ENCODE measurements around the gene COPG2.

Gene COPG2, protein sequence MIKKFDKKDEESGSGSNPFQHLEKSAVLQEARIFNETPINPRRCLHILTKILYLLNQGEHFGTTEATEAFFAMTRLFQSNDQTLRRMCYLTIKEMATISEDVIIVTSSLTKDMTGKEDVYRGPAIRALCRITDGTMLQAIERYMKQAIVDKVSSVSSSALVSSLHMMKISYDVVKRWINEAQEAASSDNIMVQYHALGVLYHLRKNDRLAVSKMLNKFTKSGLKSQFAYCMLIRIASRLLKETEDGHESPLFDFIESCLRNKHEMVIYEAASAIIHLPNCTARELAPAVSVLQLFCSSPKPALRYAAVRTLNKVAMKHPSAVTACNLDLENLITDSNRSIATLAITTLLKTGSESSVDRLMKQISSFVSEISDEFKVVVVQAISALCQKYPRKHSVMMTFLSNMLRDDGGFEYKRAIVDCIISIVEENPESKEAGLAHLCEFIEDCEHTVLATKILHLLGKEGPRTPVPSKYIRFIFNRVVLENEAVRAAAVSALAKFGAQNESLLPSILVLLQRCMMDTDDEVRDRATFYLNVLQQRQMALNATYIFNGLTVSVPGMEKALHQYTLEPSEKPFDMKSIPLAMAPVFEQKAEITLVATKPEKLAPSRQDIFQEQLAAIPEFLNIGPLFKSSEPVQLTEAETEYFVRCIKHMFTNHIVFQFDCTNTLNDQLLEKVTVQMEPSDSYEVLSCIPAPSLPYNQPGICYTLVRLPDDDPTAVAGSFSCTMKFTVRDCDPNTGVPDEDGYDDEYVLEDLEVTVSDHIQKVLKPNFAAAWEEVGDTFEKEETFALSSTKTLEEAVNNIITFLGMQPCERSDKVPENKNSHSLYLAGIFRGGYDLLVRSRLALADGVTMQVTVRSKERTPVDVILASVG

GRCh38 chr7:130668258-130669084, at the start of gene COPG2:
Gene COPG2 (minus strand): TSS chr7:130668748. CDS start chr7:130668668, 80 bp downstream.
- TF ChIP-seq EGR1 (IDR thresholded peaks at IDR 0.05) (peak; percentile 21; the same call in 1 of the 2 replicates), TCF12 (IDR thresholded peaks at IDR 0.05; ENCODE audit: low read depth) (peak; percentile 34; the same call in 1 of the 2 replicates), TEAD4 (IDR thresholded peaks at IDR 0.05) (no peak), CEBPB (IDR thresholded peaks at IDR 0.05) (no peak), ZBTB7A (IDR thresholded peaks at IDR 0.05; ENCODE audit: low read depth) (peak; percentile 72), CREB1 (IDR thresholded peaks at IDR 0.05; ENCODE audit: low read depth) (no peak), TAF1 (IDR thresholded peaks at IDR 0.05; ENCODE audit: low read depth) (peak; percentile 82), FOXM1 (IDR thresholded peaks at IDR 0.05; ENCODE audit: borderline replicate concordance, low read depth) (no peak), USF1 (IDR thresholded peaks at IDR 0.05) (no peak)
- TF ChIP-seq, protein P1, sequence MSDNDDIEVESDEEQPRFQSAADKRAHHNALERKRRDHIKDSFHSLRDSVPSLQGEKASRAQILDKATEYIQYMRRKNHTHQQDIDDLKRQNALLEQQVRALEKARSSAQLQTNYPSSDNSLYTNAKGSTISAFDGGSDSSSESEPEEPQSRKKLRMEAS (IDR thresholded peaks at IDR 0.05), result peak; percentile 38
- TF ChIP-seq, protein P2, sequence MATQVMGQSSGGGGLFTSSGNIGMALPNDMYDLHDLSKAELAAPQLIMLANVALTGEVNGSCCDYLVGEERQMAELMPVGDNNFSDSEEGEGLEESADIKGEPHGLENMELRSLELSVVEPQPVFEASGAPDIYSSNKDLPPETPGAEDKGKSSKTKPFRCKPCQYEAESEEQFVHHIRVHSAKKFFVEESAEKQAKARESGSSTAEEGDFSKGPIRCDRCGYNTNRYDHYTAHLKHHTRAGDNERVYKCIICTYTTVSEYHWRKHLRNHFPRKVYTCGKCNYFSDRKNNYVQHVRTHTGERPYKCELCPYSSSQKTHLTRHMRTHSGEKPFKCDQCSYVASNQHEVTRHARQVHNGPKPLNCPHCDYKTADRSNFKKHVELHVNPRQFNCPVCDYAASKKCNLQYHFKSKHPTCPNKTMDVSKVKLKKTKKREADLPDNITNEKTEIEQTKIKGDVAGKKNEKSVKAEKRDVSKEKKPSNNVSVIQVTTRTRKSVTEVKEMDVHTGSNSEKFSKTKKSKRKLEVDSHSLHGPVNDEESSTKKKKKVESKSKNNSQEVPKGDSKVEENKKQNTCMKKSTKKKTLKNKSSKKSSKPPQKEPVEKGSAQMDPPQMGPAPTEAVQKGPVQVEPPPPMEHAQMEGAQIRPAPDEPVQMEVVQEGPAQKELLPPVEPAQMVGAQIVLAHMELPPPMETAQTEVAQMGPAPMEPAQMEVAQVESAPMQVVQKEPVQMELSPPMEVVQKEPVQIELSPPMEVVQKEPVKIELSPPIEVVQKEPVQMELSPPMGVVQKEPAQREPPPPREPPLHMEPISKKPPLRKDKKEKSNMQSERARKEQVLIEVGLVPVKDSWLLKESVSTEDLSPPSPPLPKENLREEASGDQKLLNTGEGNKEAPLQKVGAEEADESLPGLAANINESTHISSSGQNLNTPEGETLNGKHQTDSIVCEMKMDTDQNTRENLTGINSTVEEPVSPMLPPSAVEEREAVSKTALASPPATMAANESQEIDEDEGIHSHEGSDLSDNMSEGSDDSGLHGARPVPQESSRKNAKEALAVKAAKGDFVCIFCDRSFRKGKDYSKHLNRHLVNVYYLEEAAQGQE (IDR thresholded peaks at IDR 0.05; ENCODE audit: low read depth), result no peak

- TF ChIP-seq, protein P2 (IDR thresholded peaks at IDR 0.05; ENCODE audit: low read depth), result no peak
- TF ChIP-seq CEBPB (IDR thresholded peaks at IDR 0.05), result no peak
- no peak for TF ChIP-seq YY1 (IDR thresholded peaks at IDR 0.05; ENCODE audit: low read depth)
- no peak for TF ChIP-seq EGR1 (IDR thresholded peaks at IDR 0.05)
- TF ChIP-seq FOXM1 (IDR thresholded peaks at IDR 0.05; ENCODE audit: borderline replicate concordance, low read depth), result no peak
- no peak for TF ChIP-seq NFIC (IDR thresholded peaks at IDR 0.05)
- TF ChIP-seq ZBTB7A (IDR thresholded peaks at IDR 0.05; ENCODE audit: low read depth), result no peak
- no peak for TF ChIP-seq USF1 (IDR thresholded peaks at IDR 0.05)
- TF ChIP-seq TAF1 (IDR thresholded peaks at IDR 0.05; ENCODE audit: low read depth), result no peak
- no peak for TF ChIP-seq RAD21 (IDR thresholded peaks at IDR 0.05; ENCODE audit: low read depth)
- TF ChIP-seq TEAD4 (IDR thresholded peaks at IDR 0.05), result no peak
- TF ChIP-seq TCF12 (IDR thresholded peaks at IDR 0.05; ENCODE audit: low read depth), result no peak
- TF ChIP-seq, protein P1 (IDR thresholded peaks at IDR 0.05), result no peak
- no peak for TF ChIP-seq EP300 (IDR thresholded peaks at IDR 0.05; ENCODE audit: borderline replicate concordance)
These were observed 43.9 kb upstream of the COPG2 start for GRCh38 chr7:130712416-130712815.

DNA sequence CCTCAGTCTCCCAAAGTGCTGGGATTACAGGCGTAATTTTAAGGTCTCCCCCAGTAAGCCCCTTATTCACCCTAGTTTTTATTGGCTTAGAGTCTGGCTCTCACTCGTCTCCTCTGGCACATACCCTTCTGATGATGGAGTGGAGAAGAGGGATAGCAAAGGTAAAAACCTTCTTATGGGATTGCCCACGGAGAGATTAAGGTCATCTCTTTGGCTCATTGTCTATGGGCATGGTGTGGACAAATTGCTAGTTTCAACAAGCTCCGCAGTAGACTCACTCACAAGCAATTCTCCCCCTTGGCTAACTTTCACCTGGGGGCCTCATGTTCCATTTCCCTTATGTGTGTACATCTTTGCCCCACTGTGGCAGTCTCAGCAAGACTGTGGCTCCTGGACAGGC, 40.2 kb upstream of the COPG2 start:
- TF ChIP-seq ZBTB7A (IDR thresholded peaks at IDR 0.05; ENCODE audit: low read depth) (no peak), CEBPB (IDR thresholded peaks at IDR 0.05) (no peak), YY1 (IDR thresholded peaks at IDR 0.05; ENCODE audit: low read depth) (no peak), TCF12 (IDR thresholded peaks at IDR 0.05; ENCODE audit: low read depth) (no peak), EP300 (IDR thresholded peaks at IDR 0.05; ENCODE audit: borderline replicate concordance) (no peak), USF1 (IDR thresholded peaks at IDR 0.05) (no peak), CREB1 (IDR thresholded peaks at IDR 0.05; ENCODE audit: low read depth) (no peak), TAF1 (IDR thresholded peaks at IDR 0.05; ENCODE audit: low read depth) (no peak), TEAD4 (IDR thresholded peaks at IDR 0.05) (no peak), NFIC (IDR thresholded peaks at IDR 0.05) (no peak)
- TF ChIP-seq, protein P2 (IDR thresholded peaks at IDR 0.05; ENCODE audit: low read depth), result no peak

Measured in Ishikawa (cell line).